Thoracic aorta (tissue), 2 donors: ENCODE measurements around the gene PROS1. TPM values are rescaled to one million over a fixed set of nuclear protein-coding genes. Genes with fewer than 3 reads are reported as not detected.
"Not testable (repeated sequence)": the region's sequence is repeated elsewhere in the genome, so short reads cannot be mapped to it uniquely, and the experiment has no call there.

ENCODE experiments used
- ATAC-seq: fragments of 150-250 bp; one replicate; pipeline ENCODE4 v1.8.0; 2017; ENCODE audit warnings: low read depth; ENCODE audit not compliant: insufficient number of reproducible peaks, low FRiP score
- DNase-seq: peaks from one replicate; pipeline ENCODE4 v3.0.0-alpha.2; 2020; ENCODE audit warnings: low spot score
- H3K27ac ChIP-seq, 2 donors: fragments of 200-600 bp; sonication (generic); 1 replicate in 1 of 2; 2 replicates in 1 of 2; pipeline ENCODE4 v1.5.1; 2016; ENCODE audit warnings: mild to moderate bottlenecking in 2 of 2, moderate library complexity in 2 of 2
- H3K27me3 ChIP-seq: fragments of 200-600 bp; sonication (generic); replicated peaks from 2 replicates; pipeline ENCODE4 v1.6.0; 2016; ENCODE audit warnings: mild to moderate bottlenecking; ENCODE audit not compliant: insufficient read depth
- H3K36me3 ChIP-seq: fragments of 200-600 bp; sonication (generic); one replicate; pipeline ENCODE4 v1.5.1; 2016
- H3K4me1 ChIP-seq, 2 donors: fragments of 200-600 bp; sonication (generic); 1 replicate in 1 of 2; 2 replicates in 1 of 2; pipeline versions ENCODE4 v1.5.1 to v1.6.0; 2016; ENCODE audit warnings: low read depth in 2 of 2, mild to moderate bottlenecking in 1 of 2; ENCODE audit not compliant: control insufficient read depth in 1 of 2
- H3K4me3 ChIP-seq: fragments of 200-600 bp; sonication (generic); 2 replicates; pipeline ENCODE4 v1.5.1; 2016; ENCODE audit warnings: mild to moderate bottlenecking
- H3K9me3 ChIP-seq: fragments of 200-600 bp; sonication (generic); 2 replicates; pipeline ENCODE4 v1.5.1; 2016
- CTCF ChIP-seq: fragments of 200-600 bp; sonication (generic); IDR thresholded peaks from one replicate; pipeline ENCODE4 v1.5.1; 2019; ENCODE audit warnings: antibody characterized with exemption
- total RNA-seq, 2 donors: library from RNA; depleted of rRNA; stranded (reverse); fragments of >200 nt; gene quantifications; one replicate each; pipeline versions ENCODE4 v1.1.0 to v1.2.3, GENCODE V29; 2016

The PROS1 gene
- total RNA-seq, 2 donors from 2014 or later: 122 to 180 TPM

- no peak for ATAC-seq
- no peak for TF ChIP-seq CTCF
Measured at GRCh38 chr3:93867425-93867824, 106.3 kb downstream of the PROS1 start.

GRCh38 chr3:93861017-93861416, 112.7 kb downstream of the PROS1 start:
- H3K4me3 ChIP-seq: no peak overlapping the region
- DNase-seq (no peak), ATAC-seq (no peak)
- no peaks in the 10 kb centered on the region for H3K4me1 ChIP-seq
- no peak overlapping the region for H3K27ac ChIP-seq
- no peak for TF ChIP-seq CTCF
- no peaks in the 10 kb centered on the region for H3K9me3 ChIP-seq
- no peaks in the 10 kb centered on the region for H3K27me3 ChIP-seq
- H3K36me3 ChIP-seq: no peaks in the 10 kb centered on the region

More at GRCh38 chr3:93867425-93867824, 106.3 kb downstream of the PROS1 start:
- H3K4me1 ChIP-seq: no peaks in the 10 kb centered on the region
- no peak for DNase-seq
- no peaks in the 10 kb centered on the region for H3K9me3 ChIP-seq
- H3K27me3 ChIP-seq: no peaks in the 10 kb centered on the region
- no peak overlapping the region for H3K4me3 ChIP-seq
- no peak overlapping the region for H3K27ac ChIP-seq
- no peaks in the 10 kb centered on the region for H3K36me3 ChIP-seq

GRCh38 chr3:93855401-93855800, 118.3 kb downstream of the PROS1 start:
- Histone ChIP-seq H3K9me3 (no peaks in the 10 kb centered on the region), H3K27ac (no peak overlapping the region), H3K4me1 (no peaks in the 10 kb centered on the region), H3K4me3 (no peak overlapping the region), H3K27me3 (no peaks in the 10 kb centered on the region), H3K36me3 (no peaks in the 10 kb centered on the region)
- no peak for DNase-seq
- ATAC-seq: no peak
- TF ChIP-seq CTCF: no peak

- H3K4me3 ChIP-seq, H3K9me3 ChIP-seq, H3K27ac ChIP-seq, H3K4me1 ChIP-seq, ATAC-seq, H3K36me3 ChIP-seq, DNase-seq, H3K27me3 ChIP-seq: not testable (repeated sequence)
Measured at GRCh38 chr3:93852228-93852627, 121.5 kb downstream of the PROS1 start.

GRCh38 chr3:93843981-93844380, 129.7 kb downstream of the PROS1 start:
- no peaks in the 10 kb centered on the region for H3K36me3 ChIP-seq
- no peak for TF ChIP-seq CTCF
- H3K27me3 ChIP-seq: no peaks in the 10 kb centered on the region
- DNase-seq (peak; percentile 18), ATAC-seq (peak; percentile 90)
- H3K4me3 ChIP-seq: no peak overlapping the region
- peak overlapping the region; percentile 54 to 68 for H3K27ac ChIP-seq
- no peaks in the 10 kb centered on the region for H3K9me3 ChIP-seq
- H3K4me1 ChIP-seq: peaks cover 0 to 6% of the 10 kb centered on the region in 2 donors

- DNase-seq, H3K27ac ChIP-seq, ATAC-seq, H3K36me3 ChIP-seq, H3K9me3 ChIP-seq, H3K27me3 ChIP-seq, H3K4me1 ChIP-seq, H3K4me3 ChIP-seq: not testable (repeated sequence)
Measured at GRCh38 chr3:93839193-93839592, 134.5 kb downstream of the PROS1 start.

Other genes with a start within 250 kb of the PROS1 start
- 10 to 100 TPM in 1 of 2 donors, 1 to 10 TPM in 1; 8.4 to 12.6 TPM for gene ARL13B, start 6.3 kb upstream of the PROS1 start, total RNA-seq
- gene STX19, start 54.7 kb upstream of the PROS1 start, total RNA-seq: not detected
- 1 to 10 TPM; 4.5 to 8.0 TPM for gene DHFR2, start 89.0 kb upstream of the PROS1 start, total RNA-seq
- 10 to 100 TPM; 14.4 to 15.8 TPM for gene NSUN3, start 89.2 kb upstream of the PROS1 start, total RNA-seq